ENCODE data around the gene GHR. TPM values are rescaled to one million over a fixed set of nuclear protein-coding genes. Genes with fewer than 3 reads are reported as not detected.
"Not testable (repeated sequence)": the region's sequence is repeated elsewhere in the genome, so short reads cannot be mapped to it uniquely, and the experiment has no call there.

Gene GHR
- total RNA-seq, 1 donor from 2014 or later: 1.3 TPM

- Histone ChIP-seq H3K27me3 (ENCODE audit: control insufficient read depth, insufficient read depth, low read length) (no peaks in the 10 kb centered on the region), H3K4me3 (ENCODE audit: low read depth, low read length) (no peak overlapping the region), H3K36me3 (ENCODE audit: control insufficient read depth, insufficient read depth, low read length) (no peaks in the 10 kb centered on the region)
- no peak for DNase-seq (ENCODE audit: low read depth)
- no peak for FAIRE-seq
- no peak for TF ChIP-seq CTCF (IDR thresholded peaks at IDR 0.05; ENCODE audit: insufficient read depth, low read length, severe bottlenecking)
Measured at GRCh38 chr5:42677156-42677842, 254.1 kb downstream of the GHR start.

DNA sequence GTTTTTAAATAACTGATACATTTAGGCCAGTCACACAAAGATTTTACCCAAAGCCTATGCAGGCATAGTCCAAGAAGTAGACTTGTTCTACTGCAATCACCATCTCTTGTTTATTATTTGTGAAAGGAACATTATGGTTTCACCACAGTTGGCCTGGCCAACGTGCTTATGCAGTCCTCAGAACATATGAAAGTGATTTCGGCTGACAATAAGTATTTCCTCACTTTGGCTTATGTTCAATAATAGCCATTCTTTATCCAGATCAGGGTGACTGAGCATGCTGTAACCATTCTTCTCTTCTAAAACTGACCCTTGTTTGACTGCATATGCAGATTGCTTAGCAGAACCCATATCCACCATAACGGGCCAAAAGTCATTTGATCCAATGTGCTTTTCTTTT, 256.8 kb downstream of the GHR start:
- no peak for FAIRE-seq
- Histone ChIP-seq H3K4me3 (ENCODE audit: low read depth, low read length) (no peak overlapping the region), H3K36me3 (ENCODE audit: control insufficient read depth, insufficient read depth, low read length) (no peaks in the 10 kb centered on the region), H3K27me3 (ENCODE audit: control insufficient read depth, insufficient read depth, low read length) (no peaks in the 10 kb centered on the region)
- no peak for DNase-seq (ENCODE audit: low read depth)
- TF ChIP-seq CTCF (IDR thresholded peaks at IDR 0.05; ENCODE audit: insufficient read depth, low read length, severe bottlenecking): no peak

- not testable (repeated sequence) for H3K27me3 ChIP-seq (ENCODE audit: control insufficient read depth, insufficient read depth, low read length); H3K4me3 ChIP-seq (ENCODE audit: low read depth, low read length); H3K36me3 ChIP-seq (ENCODE audit: control insufficient read depth, insufficient read depth, low read length); DNase-seq (ENCODE audit: low read depth); FAIRE-seq
Measured at GRCh38 chr5:42685078-42685477, 261.8 kb downstream of the GHR start.

DNA sequence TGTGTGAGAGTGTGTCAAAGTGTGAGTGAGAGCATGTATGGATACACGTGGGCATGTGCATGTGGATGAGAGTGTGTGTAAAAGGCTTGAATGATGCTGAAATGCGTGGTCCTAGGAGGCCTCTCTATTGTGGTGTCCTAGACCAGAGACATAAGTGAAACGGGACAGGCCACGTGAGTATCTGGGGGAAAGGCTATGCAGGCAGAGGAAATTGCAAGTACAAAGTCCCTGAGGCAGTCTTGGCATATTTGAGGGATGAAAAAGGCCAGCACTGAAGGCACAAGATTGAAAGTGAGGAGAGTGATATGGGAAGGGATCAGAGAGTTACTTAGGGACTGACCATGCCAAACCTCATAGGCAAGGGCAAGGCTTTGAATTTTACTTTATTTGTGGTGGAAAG, 266.2 kb downstream of the GHR start:
- Histone ChIP-seq H3K27me3 (ENCODE audit: control insufficient read depth, insufficient read depth, low read length) (no peaks in the 10 kb centered on the region), H3K4me3 (ENCODE audit: low read depth, low read length) (no peak overlapping the region), H3K36me3 (ENCODE audit: control insufficient read depth, insufficient read depth, low read length) (no peaks in the 10 kb centered on the region)
- DNase-seq (ENCODE audit: low read depth): no peak
- no peak for TF ChIP-seq CTCF (IDR thresholded peaks at IDR 0.05; ENCODE audit: insufficient read depth, low read length, severe bottlenecking)
- FAIRE-seq: no peak

- Histone ChIP-seq H3K4me3 (ENCODE audit: low read depth, low read length) (no peak overlapping the region), H3K36me3 (ENCODE audit: control insufficient read depth, insufficient read depth, low read length) (no peaks in the 10 kb centered on the region), H3K27me3 (ENCODE audit: control insufficient read depth, insufficient read depth, low read length) (no peaks in the 10 kb centered on the region)
- DNase-seq (ENCODE audit: low read depth) (peak; percentile 7), FAIRE-seq (no peak)
- no peak for TF ChIP-seq CTCF (IDR thresholded peaks at IDR 0.05; ENCODE audit: insufficient read depth, low read length, severe bottlenecking)
Measured at GRCh38 chr5:42691413-42691937, 268.2 kb downstream of the GHR start.

DNA sequence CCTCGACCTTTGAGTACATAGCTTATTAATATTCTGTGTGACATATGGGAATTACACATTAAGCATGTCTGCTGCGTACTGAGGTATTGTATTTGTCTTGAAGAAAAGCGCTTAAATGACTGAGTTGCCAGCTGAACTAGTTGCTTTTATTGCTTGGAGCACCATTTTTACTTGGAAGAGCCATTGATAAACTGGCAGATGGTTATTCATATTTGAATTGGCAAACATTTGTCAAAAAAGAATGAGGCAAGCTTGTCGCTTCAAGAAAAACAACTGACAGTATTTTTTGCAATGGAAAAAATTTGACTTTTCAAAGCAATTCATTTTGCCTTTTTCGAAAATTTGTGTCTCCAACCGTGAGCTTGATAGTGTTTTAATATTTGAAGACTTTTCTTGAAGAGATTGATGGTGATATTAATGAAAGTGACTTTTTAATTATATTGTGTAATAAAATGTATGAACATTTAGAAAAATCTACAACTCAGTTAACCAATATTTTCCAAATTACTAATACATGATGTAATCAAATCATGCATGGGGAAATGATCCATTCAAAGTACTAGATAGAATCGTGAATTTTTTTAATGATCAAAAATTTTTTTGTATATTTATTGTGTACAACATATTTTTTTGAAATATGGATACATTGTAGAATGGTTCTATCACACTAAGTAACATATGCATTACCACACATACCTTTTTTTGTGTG, 278.3 kb downstream of the GHR start:
- DNase-seq (ENCODE audit: low read depth) (no peak), FAIRE-seq (no peak)
- TF ChIP-seq CTCF (IDR thresholded peaks at IDR 0.05; ENCODE audit: insufficient read depth, low read length, severe bottlenecking): no peak

More for the DNA sequence above, 278.3 kb downstream of the GHR start:
- H3K27me3 ChIP-seq (ENCODE audit: control insufficient read depth, insufficient read depth, low read length): no peaks in the 10 kb centered on the region
- no peak overlapping the region for H3K4me3 ChIP-seq (ENCODE audit: low read depth, low read length)
- no peaks in the 10 kb centered on the region for H3K36me3 ChIP-seq (ENCODE audit: control insufficient read depth, insufficient read depth, low read length)
